GM23248 (cell line): ENCODE results near the gene ELL2. TPM values are rescaled to one million over a fixed set of nuclear protein-coding genes. Genes with fewer than 3 reads are reported as not detected.

Experiments used
- DNase-seq: peaks from one replicate; pipeline ENCODE4 v3.0.0-alpha.2; 2015
- H2AFZ ChIP-seq: fragments of 200-600 bp; sonication (generic); 2 replicates; pipeline ENCODE4 v1.6.1; 2016; ENCODE audit warnings: antibody characterized with exemption
- H3F3A ChIP-seq: fragments of 200-600 bp; sonication (generic); 2 replicates; pipeline ENCODE4 v1.6.1; 2016; ENCODE audit warnings: mild to moderate bottlenecking, antibody characterized with exemption, mixed run types; ENCODE audit not compliant: insufficient read depth
- H3K27ac ChIP-seq: fragments of 200-600 bp; sonication (generic); 2 replicates; pipeline ENCODE4 v1.5.1; 2016; ENCODE audit warnings: mild to moderate bottlenecking
- H3K27me3 ChIP-seq: fragments of 200-600 bp; sonication (generic); replicated peaks from 2 replicates; pipeline ENCODE4 v1.6.1; 2016; ENCODE audit warnings: mild to moderate bottlenecking; ENCODE audit not compliant: insufficient read depth
- H3K36me3 ChIP-seq: fragments of 200-600 bp; sonication (generic); 2 replicates; pipeline ENCODE4 v1.6.1; 2016; ENCODE audit warnings: low read depth, mild to moderate bottlenecking
- H3K4me1 ChIP-seq: fragments of 200-600 bp; sonication (generic); 2 replicates; pipeline ENCODE4 v1.6.1; 2016; ENCODE audit warnings: mild to moderate bottlenecking; ENCODE audit not compliant: insufficient read depth
- H3K4me2 ChIP-seq: fragments of 200-600 bp; sonication (generic); one replicate; pipeline ENCODE4 v1.6.1; 2016; ENCODE audit warnings: mild to moderate bottlenecking; ENCODE audit not compliant: unreplicated experiment
- H3K4me3 ChIP-seq: fragments of 200-600 bp; sonication (generic); 2 replicates; pipeline ENCODE4 v1.5.1; 2016; ENCODE audit warnings: mild to moderate bottlenecking
- H3K79me2 ChIP-seq: fragments of 200-600 bp; sonication (generic); 2 replicates; pipeline ENCODE4 v1.6.1; 2016; ENCODE audit warnings: mild to moderate bottlenecking; ENCODE audit not compliant: insufficient read depth
- H3K9ac ChIP-seq: fragments of 200-600 bp; sonication (generic); 2 replicates; pipeline ENCODE4 v1.6.1; 2016; ENCODE audit warnings: mild to moderate bottlenecking
- H3K9me2 ChIP-seq: fragments of 200-600 bp; sonication (generic); 2 replicates; pipeline ENCODE4 v1.6.1; 2016; ENCODE audit warnings: mixed run types, mild to moderate bottlenecking, moderate library complexity; ENCODE audit not compliant: insufficient read depth
- H3K9me3 ChIP-seq: fragments of 200-600 bp; sonication (generic); one replicate; pipeline ENCODE4 v1.6.1; 2017; ENCODE audit warnings: low read depth
- H4K20me1 ChIP-seq: fragments of 200-600 bp; sonication (generic); 2 replicates; pipeline ENCODE4 v1.6.0; 2016; ENCODE audit not compliant: insufficient read depth
- EZH2 ChIP-seq: fragments of 200-600 bp; sonication (generic); IDR thresholded peaks from 2 replicates; pipeline ENCODE4 v1.6.1; 2018; ENCODE audit warnings: antibody characterized with exemption, mild to moderate bottlenecking; ENCODE audit not compliant: insufficient read depth, poor library complexity, severe bottlenecking
- EZH2phosphoT487 ChIP-seq: fragments of 200-600 bp; sonication (generic); IDR thresholded peaks from 2 replicates; pipeline ENCODE4 v1.6.1; 2018; ENCODE audit warnings: antibody characterized with exemption, moderate library complexity, mild to moderate bottlenecking, low read depth; ENCODE audit not compliant: insufficient read depth
- WGBS, 2 experiments: methylation state at CpG; one replicate each; pipeline ENCODE4 v1.1.6; 2015 to 2017; ENCODE audit warnings: low lambda C conversion rate in 2 of 2, low coverage in 1 of 2; ENCODE audit errors: missing lambda C conversion rate in 2 of 2; 5-methylcytosine and 5-hydroxymethylcytosine counted together
- in situ Hi-C: fragments of 300-500 bp; cut with MboI; formaldehyde crosslinking; loops from 2 replicates; pipeline ENCODE4 v1.15.0; 2020
- polyA plus RNA-seq: library from polyadenylated mRNA; unstranded; fragments of >200 nt; fragmentation: Nextera tagmentation; extraction: Ambion mirVana; gene quantifications from 2 replicates; pipeline ENCODE4 v1.2.1, GENCODE V29; 2016
- total RNA-seq: library from RNA; depleted of rRNA; stranded (reverse); fragments of >200 nt; shearing (Covaris generic); gene quantifications from 2 replicates; pipeline ENCODE4 v1.2.3, GENCODE V29; 2014

Gene ELL2
- total and polyA plus RNA-seq, 2 experiments from 2014 or later: 159 to 243 TPM

GRCh38 chr5:95863383-95863757, 98.3 kb downstream of the ELL2 start:
- Histone ChIP-seq H3K4me3 (0 out of 2 replicates have a peak overlapping the region, but pooled peaks have one; percentile 6), H3K9ac (peak overlapping the region; percentile 87), H2AFZ (peak overlapping the region; percentile 12; the same call in 1 of the 2 replicates), H3K4me2 (peak overlapping the region; percentile 42), H3K9me3 (no peaks in the 10 kb centered on the region), H3K9me2 (no peaks in the 10 kb centered on the region), H3K4me1 (peaks cover 70% of the 10 kb centered on the region), H4K20me1 (no peaks in the 10 kb centered on the region), H3K27me3 (no peaks in the 10 kb centered on the region), H3F3A (peaks cover 66% of the 10 kb centered on the region), H3K36me3 (no peaks in the 10 kb centered on the region), H3K27ac (peak overlapping the region; percentile 98), H3K79me2 (no peaks in the 10 kb centered on the region)
- WGBS, 2 experiments: 56 to 58% methylated on average over 4 of the region's 4 CpGs
- DNase-seq: peak; percentile 80
- TF ChIP-seq EZH2 (no peak), EZH2phosphoT487 (no peak)
- in situ Hi-C loops: no loop called here

- peak overlapping the region; percentile 87 for H3K9ac ChIP-seq
- no peaks in the 10 kb centered on the region for H3K79me2 ChIP-seq
- H3K4me3 ChIP-seq: no peak overlapping the region
- peak overlapping the region; percentile 66 for H3K4me2 ChIP-seq
- no peaks in the 10 kb centered on the region for H3K9me2 ChIP-seq
- H3F3A ChIP-seq: peaks cover 67% of the 10 kb centered on the region
- H3K9me3 ChIP-seq: no peaks in the 10 kb centered on the region
- H4K20me1 ChIP-seq: no peaks in the 10 kb centered on the region
- H3K27me3 ChIP-seq: no peaks in the 10 kb centered on the region
- TF ChIP-seq EZH2phosphoT487 (no peak), EZH2 (no peak)
- H3K36me3 ChIP-seq: no peaks in the 10 kb centered on the region
- peak overlapping the region; percentile 12; the same call in 1 of the 2 replicates for H2AFZ ChIP-seq
- no peak for DNase-seq
- WGBS, 2 experiments: 93 to 97% methylated on average over 8 of the region's 8 CpGs
- in situ Hi-C loops: no loop called here
- H3K4me1 ChIP-seq: peaks cover 73% of the 10 kb centered on the region
- peak overlapping the region; percentile 98 for H3K27ac ChIP-seq
Observed at GRCh38 chr5:95862671-95863382, 98.8 kb downstream of the ELL2 start.

GRCh38 chr5:95861864-95862561, 99.6 kb downstream of the ELL2 start:
- WGBS, 2 experiments: 42 to 46% methylated on average over 8 of the region's 8 CpGs
- DNase-seq: peak; percentile 87
- Histone ChIP-seq H3F3A (peaks cover 67% of the 10 kb centered on the region), H3K9ac (peak overlapping the region; percentile 87), H2AFZ (0 out of 2 replicates have a peak overlapping the region, but pooled peaks have one; percentile 1), H3K79me2 (no peaks in the 10 kb centered on the region), H3K27me3 (no peaks in the 10 kb centered on the region), H3K9me3 (no peaks in the 10 kb centered on the region), H3K4me2 (peak overlapping the region; percentile 66), H3K36me3 (no peaks in the 10 kb centered on the region), H4K20me1 (no peaks in the 10 kb centered on the region), H3K4me1 (peaks cover 77% of the 10 kb centered on the region), H3K27ac (peak overlapping the region; percentile 98), H3K9me2 (no peaks in the 10 kb centered on the region), H3K4me3 (peak overlapping the region; percentile 23)
- in situ Hi-C loops: no loop called here
- no peak for TF ChIP-seq EZH2phosphoT487
- no peak for TF ChIP-seq EZH2

- peak overlapping the region; percentile 28 for H3K4me3 ChIP-seq
Observed at GRCh38 chr5:95861221-95861863, 100.3 kb downstream of the ELL2 start.

More at GRCh38 chr5:95861221-95861863, 100.3 kb downstream of the ELL2 start:
- Histone ChIP-seq H3K79me2 (no peaks in the 10 kb centered on the region), H3K4me2 (peak overlapping the region; percentile 66), H3K4me1 (peaks cover 74% of the 10 kb centered on the region), H4K20me1 (no peaks in the 10 kb centered on the region), H3F3A (peaks cover 63% of the 10 kb centered on the region), H3K9me2 (no peaks in the 10 kb centered on the region), H3K27me3 (no peaks in the 10 kb centered on the region), H3K9me3 (no peaks in the 10 kb centered on the region), H2AFZ (0 out of 2 replicates have a peak overlapping the region, but pooled peaks have one; percentile 1), H3K27ac (peak overlapping the region; percentile 98), H3K9ac (peak overlapping the region; percentile 87), H3K36me3 (no peaks in the 10 kb centered on the region)
- TF ChIP-seq EZH2 (no peak), EZH2phosphoT487 (no peak)
- DNase-seq: peak; percentile 97
- 6 to 7% methylated on average over 14 of the region's 14 CpGs for WGBS, 2 experiments
- in situ Hi-C loops: no loop called here
